Measurements from ENCODE around the gene CD247.

DNA sequence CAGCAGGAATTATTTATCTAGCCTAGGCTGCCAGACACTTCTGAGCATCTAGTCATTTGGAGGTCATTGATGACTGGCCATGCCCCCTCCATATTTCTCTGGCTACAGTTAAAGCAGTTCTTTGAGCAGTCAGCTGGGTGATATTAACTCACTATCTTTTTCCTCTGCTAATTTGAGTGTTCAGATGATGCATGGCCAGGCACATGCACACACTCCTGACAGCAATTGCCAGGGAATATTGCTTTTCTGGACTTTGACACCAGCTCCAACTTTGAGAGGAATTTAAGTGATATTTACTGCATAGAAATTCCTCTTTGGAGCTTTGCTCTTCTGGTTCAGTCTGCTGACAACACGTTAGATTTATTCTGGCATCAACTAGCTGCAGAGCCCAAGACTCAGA is 52.6 kb downstream of the CD247 start:
- TF ChIP-seq TAF1 (IDR thresholded peaks at IDR 0.05; ENCODE audit: borderline replicate concordance, low read depth, low read length) (no peak), POLR2AphosphoS5 (IDR thresholded peaks at IDR 0.05; ENCODE audit: low read depth, low read length) (no peak), CHD2 (IDR thresholded peaks at IDR 0.05; ENCODE audit: low read length, partially characterized antibody) (no peak), SIN3A (IDR thresholded peaks at IDR 0.05; ENCODE audit: borderline replicate concordance, low read depth, low read length) (no peak), EP300 (IDR thresholded peaks at IDR 0.05; ENCODE audit: borderline replicate concordance in 1 of 2, low read depth in 1 of 2, low read length in 1 of 2) (no peak), RAD21 (IDR thresholded peaks at IDR 0.05; ENCODE audit: low read length) (no peak), RCOR1 (IDR thresholded peaks at IDR 0.05; ENCODE audit: low read length) (no peak), FOSL2 (IDR thresholded peaks at IDR 0.05; ENCODE audit: borderline replicate concordance, low read depth) (no peak), EZH2phosphoT487 (IDR thresholded peaks at IDR 0.05; ENCODE audit: borderline replicate concordance, low read depth) (no peak), GABPA (IDR thresholded peaks at IDR 0.05; ENCODE audit: low read depth) (no peak), JUND (IDR thresholded peaks at IDR 0.05) (no peak)
- TF ChIP-seq, protein P1, sequence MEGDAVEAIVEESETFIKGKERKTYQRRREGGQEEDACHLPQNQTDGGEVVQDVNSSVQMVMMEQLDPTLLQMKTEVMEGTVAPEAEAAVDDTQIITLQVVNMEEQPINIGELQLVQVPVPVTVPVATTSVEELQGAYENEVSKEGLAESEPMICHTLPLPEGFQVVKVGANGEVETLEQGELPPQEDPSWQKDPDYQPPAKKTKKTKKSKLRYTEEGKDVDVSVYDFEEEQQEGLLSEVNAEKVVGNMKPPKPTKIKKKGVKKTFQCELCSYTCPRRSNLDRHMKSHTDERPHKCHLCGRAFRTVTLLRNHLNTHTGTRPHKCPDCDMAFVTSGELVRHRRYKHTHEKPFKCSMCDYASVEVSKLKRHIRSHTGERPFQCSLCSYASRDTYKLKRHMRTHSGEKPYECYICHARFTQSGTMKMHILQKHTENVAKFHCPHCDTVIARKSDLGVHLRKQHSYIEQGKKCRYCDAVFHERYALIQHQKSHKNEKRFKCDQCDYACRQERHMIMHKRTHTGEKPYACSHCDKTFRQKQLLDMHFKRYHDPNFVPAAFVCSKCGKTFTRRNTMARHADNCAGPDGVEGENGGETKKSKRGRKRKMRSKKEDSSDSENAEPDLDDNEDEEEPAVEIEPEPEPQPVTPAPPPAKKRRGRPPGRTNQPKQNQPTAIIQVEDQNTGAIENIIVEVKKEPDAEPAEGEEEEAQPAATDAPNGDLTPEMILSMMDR (IDR thresholded peaks at IDR 0.05): no peak
- TF ChIP-seq, protein P2, sequence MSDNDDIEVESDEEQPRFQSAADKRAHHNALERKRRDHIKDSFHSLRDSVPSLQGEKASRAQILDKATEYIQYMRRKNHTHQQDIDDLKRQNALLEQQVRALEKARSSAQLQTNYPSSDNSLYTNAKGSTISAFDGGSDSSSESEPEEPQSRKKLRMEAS (IDR thresholded peaks at IDR 0.05; ENCODE audit: low read depth): no peak

Measured in SK-N-SH (cell line).